Spleen (tissue), 7 donors: Measurements from ENCODE around the gene XYLT1.

Experiments used
- CTCF ChIP-seq, 11 experiments: fragments of 200-600 bp in 7 of 11; fragments of 450-650 bp in 4 of 11; sonication (generic) in 4 of 11; IDR thresholded peaks in 8 of 11; conservative IDR thresholded peaks in 3 of 11; 1 replicate in 7 of 11; 2 replicates in 4 of 11; pipeline versions ENCODE4 v1.4.0 to v1.8.0; 2016 to 2021; ENCODE audit warnings: antibody characterized with exemption in 11 of 11, inconsistent platforms in 4 of 11, mild to moderate bottlenecking in 1 of 11
- POLR2AphosphoS5 ChIP-seq, 3 donors: sonication (generic); formaldehyde crosslinking; IDR thresholded peaks; one replicate each; pipeline ENCODE4 v1.5.1; 2017; ENCODE audit warnings: antibody characterized with exemption in 3 of 3
- donor health status: DM: no; HTN: no; CAD: no; lungs with moderate emphysema.
- donor health status: DM: no; HTN: no; CAD: no.
- donor health status: DM: no; HTN: no; CAD: no.

- TF ChIP-seq CTCF (IDR thresholded peaks at IDR 0.05 in 8 of 11, conservative IDR thresholded peaks at IDR 0.05 in 3 of 11), result no peak
- no peak for TF ChIP-seq POLR2AphosphoS5 (IDR thresholded peaks at IDR 0.05)
Observed at GRCh38 chr16:17336530-17336900, 134.2 kb downstream of the XYLT1 start.
